ENCODE measurements around the gene TBC1D32. TPM values are rescaled to one million over a fixed set of nuclear protein-coding genes. Genes with fewer than 3 reads are reported as not detected.
A peak's percentile ranks its signal among the peaks of the same experiment; 100 is the strongest.
"Not testable (repeated sequence)": the region's sequence is repeated elsewhere in the genome, so short reads cannot be mapped to it uniquely, and the experiment has no call there.

The TBC1D32 gene
- total RNA-seq, 1 donor from 2014 or later, result 13.4 TPM

GRCh38 chr6:121338366-121338765 lies 4.1 kb upstream of the TBC1D32 start:
- no peak overlapping the region for H3K27ac Mint-ChIP-seq (ENCODE audit: unreplicated experiment)
- H3K36me3 Mint-ChIP-seq (ENCODE audit: unreplicated experiment), result no peaks in the 10 kb centered on the region
- DNase-seq (ENCODE audit: extremely low spot score, unreplicated experiment), result no peak
- peaks cover 11% of the 10 kb centered on the region for H3K4me1 Mint-ChIP-seq (ENCODE audit: unreplicated experiment)
- H3K9me3 Mint-ChIP-seq (ENCODE audit: unreplicated experiment), result no peaks in the 10 kb centered on the region
- H3K4me3 Mint-ChIP-seq (ENCODE audit: unreplicated experiment), result no peak overlapping the region
- peaks cover 22% of the 10 kb centered on the region for H3K27me3 Mint-ChIP-seq (ENCODE audit: unreplicated experiment)
- no peak for TF ChIP-seq CTCF (IDR thresholded peaks at IDR 0.05)

GRCh38 chr6:121335087-121336008 lies 1.1 kb upstream of the TBC1D32 start:
- no peaks in the 10 kb centered on the region for H3K9me3 Mint-ChIP-seq (ENCODE audit: unreplicated experiment)
- H3K4me1 Mint-ChIP-seq (ENCODE audit: unreplicated experiment), result peaks cover 23% of the 10 kb centered on the region
- peaks cover 12% of the 10 kb centered on the region for H3K27me3 Mint-ChIP-seq (ENCODE audit: unreplicated experiment)
- H3K4me3 Mint-ChIP-seq (ENCODE audit: unreplicated experiment), result peak overlapping the region; percentile 92
- DNase-seq (ENCODE audit: extremely low spot score, unreplicated experiment), result no peak
- TF ChIP-seq CTCF (IDR thresholded peaks at IDR 0.05), result no peak
- peak overlapping the region; percentile 100 for H3K27ac Mint-ChIP-seq (ENCODE audit: unreplicated experiment)
- H3K36me3 Mint-ChIP-seq (ENCODE audit: unreplicated experiment), result peaks cover 1% of the 10 kb centered on the region

- not testable (repeated sequence) for H3K9me3 Mint-ChIP-seq (ENCODE audit: unreplicated experiment); H3K36me3 Mint-ChIP-seq (ENCODE audit: unreplicated experiment); H3K27me3 Mint-ChIP-seq (ENCODE audit: unreplicated experiment); DNase-seq (ENCODE audit: extremely low spot score, unreplicated experiment)
- Mint-ChIP-seq H3K27ac (ENCODE audit: unreplicated experiment) (peak overlapping the region; percentile 31), H3K4me3 (ENCODE audit: unreplicated experiment) (peak overlapping the region; percentile 92), H3K4me1 (ENCODE audit: unreplicated experiment) (peaks cover 23% of the 10 kb centered on the region)
Observed at GRCh38 chr6:121333694-121334093, 586 bp downstream of the TBC1D32 start.

GRCh38 chr6:121333196-121333595 lies 1.1 kb downstream of the TBC1D32 start:
- Mint-ChIP-seq H3K27ac (ENCODE audit: unreplicated experiment) (peak overlapping the region; percentile 31), H3K36me3 (ENCODE audit: unreplicated experiment) (peaks cover 1% of the 10 kb centered on the region), H3K4me3 (ENCODE audit: unreplicated experiment) (peak overlapping the region; percentile 92), H3K9me3 (ENCODE audit: unreplicated experiment) (no peaks in the 10 kb centered on the region), H3K4me1 (ENCODE audit: unreplicated experiment) (peaks cover 23% of the 10 kb centered on the region), H3K27me3 (ENCODE audit: unreplicated experiment) (peaks cover 9% of the 10 kb centered on the region)
- no peak for TF ChIP-seq CTCF (IDR thresholded peaks at IDR 0.05)
- DNase-seq (ENCODE audit: extremely low spot score, unreplicated experiment), result no peak

- peaks cover 6% of the 10 kb centered on the region for H3K36me3 Mint-ChIP-seq (ENCODE audit: unreplicated experiment)
- TF ChIP-seq CTCF (IDR thresholded peaks at IDR 0.05), result no peak
- no peak for DNase-seq (ENCODE audit: extremely low spot score, unreplicated experiment)
- no peaks in the 10 kb centered on the region for H3K27me3 Mint-ChIP-seq (ENCODE audit: unreplicated experiment)
- H3K4me3 Mint-ChIP-seq (ENCODE audit: unreplicated experiment), result no peak overlapping the region
- peaks cover 23% of the 10 kb centered on the region for H3K4me1 Mint-ChIP-seq (ENCODE audit: unreplicated experiment)
- no peak overlapping the region for H3K27ac Mint-ChIP-seq (ENCODE audit: unreplicated experiment)
- H3K9me3 Mint-ChIP-seq (ENCODE audit: unreplicated experiment), result peaks cover 5% of the 10 kb centered on the region
Observed at GRCh38 chr6:121330516-121330915, 3.8 kb downstream of the TBC1D32 start.
